ENCODE results near the gene OGT. TPM values are rescaled to one million over a fixed set of nuclear protein-coding genes. Genes with fewer than 3 reads are reported as not detected.

OGT gene
- total RNA-seq, result 86.2 and 90.9 TPM in 2 replicates

GRCh38 chrX:71532753-71533425 is at the start of gene OGT:
TSS of gene OGT (plus strand) at chrX:71533104. CDS start at chrX:71533300, 196 bp downstream.

GRCh38 chrX:71578253-71579135 is 45.6 kb downstream of the OGT start, which contains the start of gene GCNA:
TSS of gene GCNA (plus strand) at chrX:71578437. CDS start at chrX:71580822, 2,385 bp downstream.

GRCh38 chrX:71618303-71618721 is 85.4 kb downstream of the OGT start, which contains the start of gene CXCR3:
TSS of gene CXCR3 (minus strand) at chrX:71618511. CDS start at chrX:71618449, 62 bp downstream.

Other genes starting within 250 kb of the OGT start
- 220 and 236 TPM in 2 replicates for gene NONO, start 249.5 kb upstream of the OGT start, total RNA-seq
- 0.24 TPM in 1 of 2 replicates, not detected in the other for gene ITGB1BP2, start 231.4 kb upstream of the OGT start, total RNA-seq
- 23.0 and 31.0 TPM in 2 replicates for gene TAF1, start 166.7 kb upstream of the OGT start, total RNA-seq
- 0.69 and 5.6 TPM in 2 replicates for gene GCNA, start 45.3 kb downstream of the OGT start, total RNA-seq
- gene CXCR3, start 85.4 kb downstream of the OGT start, total RNA-seq, result not detected in 2 replicates
- not detected in 2 replicates for gene CXorf49, start 185.2 kb downstream of the OGT start, total RNA-seq
- not detected in 2 replicates for gene CXorf49B, start 230.2 kb downstream of the OGT start, total RNA-seq